GM18508 (cell line): ENCODE results near the gene MOGAT1.
"Not testable (repeated sequence)": the region's sequence is repeated elsewhere in the genome, so short reads cannot be mapped to it uniquely, and the experiment has no call there.

Experiments
- ATAC-seq: cut with Tn5 transposase; IDR thresholded peaks from one replicate; pipeline ENCODE4 v1.9.1; 2021; ENCODE audit warnings: moderate number of reproducible peaks; ENCODE audit not compliant: insufficient read depth, unreplicated experiment

Gene MOGAT1

GRCh38 chr2:222669353-222669752 lies 2.1 kb upstream of the MOGAT1 start:
- ATAC-seq = no peak

- no peak for ATAC-seq
Observed at GRCh38 chr2:222670191-222671038, 1.0 kb upstream of the MOGAT1 start.

GRCh38 chr2:222672068-222672401 lies 577 bp downstream of the MOGAT1 start:
- ATAC-seq = no peak

GRCh38 chr2:222673273-222673672 lies 1.8 kb downstream of the MOGAT1 start:
- no peak for ATAC-seq

GRCh38 chr2:222673883-222674282 lies 2.4 kb downstream of the MOGAT1 start:
- no peak for ATAC-seq

GRCh38 chr2:222677981-222678380 lies 6.5 kb downstream of the MOGAT1 start:
- ATAC-seq = no peak

GRCh38 chr2:222683805-222684204 lies 12.3 kb downstream of the MOGAT1 start:
- no peak for ATAC-seq

GRCh38 chr2:222686086-222686750 lies 14.8 kb downstream of the MOGAT1 start:
- ATAC-seq = no peak

GRCh38 chr2:222688917-222689316 lies 17.5 kb downstream of the MOGAT1 start:
- ATAC-seq = no peak

GRCh38 chr2:222689322-222689721 lies 17.9 kb downstream of the MOGAT1 start:
- no peak for ATAC-seq

- ATAC-seq = peak; percentile 80
Observed at GRCh38 chr2:222690564-222691200, 19.2 kb downstream of the MOGAT1 start.

- not testable (repeated sequence) for ATAC-seq
Observed at GRCh38 chr2:222693413-222693812, 22.0 kb downstream of the MOGAT1 start.

GRCh38 chr2:222693837-222694236 lies 22.4 kb downstream of the MOGAT1 start:
- ATAC-seq = peak; percentile 70

- no peak for ATAC-seq
Observed at GRCh38 chr2:222698276-222698675, 26.8 kb downstream of the MOGAT1 start.

- no peak for ATAC-seq
Observed at GRCh38 chr2:222701233-222701632, 29.8 kb downstream of the MOGAT1 start.

- no peak for ATAC-seq
Observed at GRCh38 chr2:222701721-222702131, 30.3 kb downstream of the MOGAT1 start.

GRCh38 chr2:222703091-222703490 lies 31.6 kb downstream of the MOGAT1 start:
- no peak for ATAC-seq

- no peak for ATAC-seq
Observed at GRCh38 chr2:222703886-222704285, 32.4 kb downstream of the MOGAT1 start.

- no peak for ATAC-seq
Observed at GRCh38 chr2:222706616-222707015, 35.2 kb downstream of the MOGAT1 start.

- ATAC-seq = no peak
Observed at GRCh38 chr2:222707102-222707688, 35.7 kb downstream of the MOGAT1 start.

- ATAC-seq = peak; percentile 56
Observed at GRCh38 chr2:222707689-222708273, 36.3 kb downstream of the MOGAT1 start.
